Stomach (tissue), 4 donors: ENCODE data around the gene MORC1.

ENCODE experiments used
- CTCF ChIP-seq, 7 experiments: fragments of 450-650 bp in 4 of 7; fragments of 200-600 bp in 3 of 7; sonication (generic) in 3 of 7; IDR thresholded peaks; one replicate each; pipeline ENCODE4 v1.5.1; 2016 to 2019; ENCODE audit warnings: antibody characterized with exemption in 7 of 7, control low read depth in 2 of 7, mild to moderate bottlenecking in 1 of 7
- EP300 ChIP-seq: sonication (generic); formaldehyde crosslinking; IDR thresholded peaks from one replicate; pipeline ENCODE4 v1.6.1; 2017; ENCODE audit warnings: antibody characterized with exemption
- POLR2A ChIP-seq, 4 donors: fragments of 450-650 bp; IDR thresholded peaks; one replicate each; pipeline ENCODE4 v1.6.1; 2016; ENCODE audit warnings: antibody characterized with exemption in 4 of 4, control low read depth in 2 of 4, mild to moderate bottlenecking in 1 of 4, moderate library complexity in 1 of 4

DNA sequence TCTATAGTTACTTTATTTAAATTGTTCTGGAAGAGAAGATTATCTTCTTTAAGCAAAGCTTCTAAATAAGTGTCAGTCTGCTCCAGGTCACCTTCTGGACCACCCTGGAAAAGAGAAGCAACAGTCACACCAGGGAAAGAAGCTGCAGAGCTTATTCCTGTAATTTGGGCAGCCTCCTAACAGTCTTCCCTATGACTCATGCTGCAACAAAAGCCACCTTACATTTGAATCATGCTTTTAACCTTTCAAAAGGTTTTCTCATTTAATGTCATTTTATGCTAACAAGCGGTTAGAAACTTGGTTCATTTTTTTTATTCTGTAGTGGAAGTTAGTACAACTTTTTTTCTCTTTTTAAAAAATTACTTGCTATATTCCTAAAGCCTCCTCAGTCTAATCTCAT is 158.9 kb downstream of the MORC1 start:
- TF ChIP-seq CTCF (IDR thresholded peaks at IDR 0.05) (no peak), EP300 (no peak), POLR2A (IDR thresholded peaks at IDR 0.05) (no peak)
